Spleen (tissue), 11 donors: ENCODE measurements around the gene NFS1. TPM values are rescaled to one million over a fixed set of nuclear protein-coding genes. Genes with fewer than 3 reads are reported as not detected.

Source experiments
- DNase-seq: peaks from one replicate; pipeline ENCODE4 v3.0.0-alpha.2; 2020
- H3K27ac ChIP-seq, 8 donors: fragments of 200-600 bp; sonication (generic) in 7 of 8; 1 replicate in 4 of 8; 2 replicates in 4 of 8; pipeline versions ENCODE4 v1.5.0 to v1.8.0; 2016 to 2021; ENCODE audit warnings: inconsistent platforms in 4 of 8, mild to moderate bottlenecking in 4 of 8, moderate library complexity in 1 of 8
- H3K27me3 ChIP-seq, 7 donors: fragments of 200-600 bp; sonication (generic) in 6 of 7; replicated peaks in 1 of 7; 1 replicate in 4 of 7; 2 replicates in 3 of 7; pipeline versions ENCODE4 v1.5.0 to v1.8.0; 2016 to 2021; ENCODE audit warnings: inconsistent platforms in 3 of 7, mild to moderate bottlenecking in 1 of 7
- H3K36me3 ChIP-seq, 6 donors: fragments of 200-600 bp; sonication (generic) in 5 of 6; 1 replicate in 4 of 6; 2 replicates in 2 of 6; pipeline versions ENCODE4 v1.5.0 to v1.8.0; 2016 to 2021; ENCODE audit warnings: inconsistent platforms in 2 of 6
- H3K4me1 ChIP-seq, 6 donors: fragments of 200-600 bp; sonication (generic) in 5 of 6; 1 replicate in 3 of 6; 2 replicates in 3 of 6; pipeline versions ENCODE4 v1.5.0 to v1.8.0; 2016 to 2021; ENCODE audit warnings: inconsistent platforms in 3 of 6
- H3K4me3 ChIP-seq, 8 donors: fragments of 200-600 bp; sonication (generic) in 7 of 8; 1 replicate in 4 of 8; 2 replicates in 4 of 8; pipeline versions ENCODE4 v1.5.0 to v1.8.0; 2016 to 2021; ENCODE audit warnings: inconsistent platforms in 4 of 8, mild to moderate bottlenecking in 4 of 8, moderate library complexity in 2 of 8
- H3K9me3 ChIP-seq, 8 donors: fragments of 200-600 bp; sonication (generic) in 7 of 8; 1 replicate in 4 of 8; 2 replicates in 4 of 8; pipeline versions ENCODE4 v1.5.0 to v1.8.0; 2016 to 2021; ENCODE audit warnings: inconsistent platforms in 4 of 8
- POLR2A ChIP-seq, 3 donors: fragments of 450-650 bp; IDR thresholded peaks; one replicate each; pipeline ENCODE4 v1.5.1; 2017; ENCODE audit warnings: antibody characterized with exemption in 3 of 3, mild to moderate bottlenecking in 1 of 3
- POLR2AphosphoS5 ChIP-seq, 3 donors: sonication (generic); formaldehyde crosslinking; IDR thresholded peaks; one replicate each; pipeline ENCODE4 v1.5.1; 2017; ENCODE audit warnings: antibody characterized with exemption in 3 of 3
- WGBS, 5 donors: extraction: QIAGEN DNeasy Blood & Tissue Kit in 3 of 5; methylation state at CpG; one replicate each; pipeline versions ENCODE4 v1.1.5 to v1.1.7; 2013 to 2018; 5-methylcytosine and 5-hydroxymethylcytosine counted together
- intact Hi-C: fragments of 100-400 bp; cut with DNase I; formaldehyde crosslinking; loops from one replicate; pipeline ENCODE4 v1.15.0; 2023; ENCODE audit warnings: low total_unique reads
- polyA plus RNA-seq, 3 donors: library from polyadenylated mRNA; stranded (reverse); fragments of 200-250 nt; gene quantifications; one replicate each; pipeline ENCODE4 v1.2.1, GENCODE V29; 2013
- total RNA-seq, 7 donors: library from RNA; depleted of rRNA in 3 of 7; stranded (reverse); fragments of >200 nt in 3 of 7; fragmentation: NEBNext Ultra II Directional in 4 of 7; extraction: Animal tissue kit (Norgen Biotek cat#: 25700) in 4 of 7; gene quantifications; one replicate each; pipeline versions ENCODE4 v1.1.0 to v1.2.1, GENCODE V29; 2016 to 2021
- TF ChIP-seq, protein P1 (sequence below), 11 experiments: fragments of 200-600 bp in 7 of 11; fragments of 450-650 bp in 4 of 11; sonication (generic) in 4 of 11; IDR thresholded peaks in 8 of 11; conservative IDR thresholded peaks in 3 of 11; 1 replicate in 7 of 11; 2 replicates in 4 of 11; pipeline versions ENCODE4 v1.4.0 to v1.8.0; 2016 to 2021; ENCODE audit warnings: antibody characterized with exemption in 11 of 11, inconsistent platforms in 4 of 11, mild to moderate bottlenecking in 1 of 11
- donor health status: healthy with polysubstance abuse.
- donor health status: DM: no; HTN: no; CAD: no; lungs with moderate emphysema.
- donor health status: DM: no; HTN: no; CAD: no.
- donor health status: Bipolar disorder and iron deficiency.
- donor health status: healthy.
- donor health status: DM: no; HTN: no; CAD: no.
- donor health status: DM: yes; HTN: yes; CAD: no.

Gene NFS1
- total and polyA plus RNA-seq, 10 donors: 21.3 to 40.8 (median 25.7) TPM

DNA sequence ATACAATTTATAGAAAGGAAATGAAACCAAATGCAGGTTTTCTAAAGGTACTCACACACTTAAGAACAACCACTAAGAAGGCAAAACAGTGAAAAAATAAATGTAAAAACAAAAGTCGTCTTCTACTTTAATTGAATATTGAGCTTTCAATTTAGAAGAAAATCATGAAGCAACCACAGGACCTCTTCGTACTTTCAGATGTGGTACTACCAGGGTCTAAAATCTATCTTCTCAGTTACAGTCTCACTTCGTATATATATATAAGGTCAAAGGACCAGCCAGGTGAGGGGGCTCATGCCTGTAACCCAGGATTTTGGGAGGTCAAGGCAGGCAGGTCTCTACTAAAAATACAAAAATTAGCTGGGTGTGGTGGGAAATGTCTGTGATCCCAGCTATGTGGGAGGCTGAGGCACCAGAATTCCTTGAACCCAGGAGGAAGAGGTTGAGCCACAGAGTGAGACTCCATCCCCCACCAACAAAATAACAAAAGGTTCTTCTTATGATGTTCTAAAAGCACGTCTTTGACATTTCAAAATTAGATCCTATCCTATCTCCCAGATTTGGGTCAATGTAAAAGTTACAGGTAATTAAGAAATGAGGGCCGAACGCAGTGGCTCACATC, 12.5 kb upstream of the NFS1 start:
- Histone ChIP-seq H3K4me3 (no peak overlapping the region), H3K27ac (peak overlapping the region in 1 of 8 donors; percentile 41), H3K27me3 (no peaks in the 10 kb centered on the region), H3K36me3 (peaks cover 6 to 100% (median 91%) of the 10 kb centered on the region in 6 donors), H3K9me3 (no peaks in the 10 kb centered on the region), H3K4me1 (peaks cover 16 to 96% (median 50%) of the 10 kb centered on the region in 6 donors)
- 69 to 80% (median 78%) methylated on average over 6 of the region's 6 CpGs for WGBS, 5 donors
- DNase-seq: no peak
- TF ChIP-seq POLR2AphosphoS5 (IDR thresholded peaks at IDR 0.05) (peak in 1 of 3 donors; percentile 10), POLR2A (IDR thresholded peaks at IDR 0.05) (no peak)
- TF ChIP-seq, protein P1, sequence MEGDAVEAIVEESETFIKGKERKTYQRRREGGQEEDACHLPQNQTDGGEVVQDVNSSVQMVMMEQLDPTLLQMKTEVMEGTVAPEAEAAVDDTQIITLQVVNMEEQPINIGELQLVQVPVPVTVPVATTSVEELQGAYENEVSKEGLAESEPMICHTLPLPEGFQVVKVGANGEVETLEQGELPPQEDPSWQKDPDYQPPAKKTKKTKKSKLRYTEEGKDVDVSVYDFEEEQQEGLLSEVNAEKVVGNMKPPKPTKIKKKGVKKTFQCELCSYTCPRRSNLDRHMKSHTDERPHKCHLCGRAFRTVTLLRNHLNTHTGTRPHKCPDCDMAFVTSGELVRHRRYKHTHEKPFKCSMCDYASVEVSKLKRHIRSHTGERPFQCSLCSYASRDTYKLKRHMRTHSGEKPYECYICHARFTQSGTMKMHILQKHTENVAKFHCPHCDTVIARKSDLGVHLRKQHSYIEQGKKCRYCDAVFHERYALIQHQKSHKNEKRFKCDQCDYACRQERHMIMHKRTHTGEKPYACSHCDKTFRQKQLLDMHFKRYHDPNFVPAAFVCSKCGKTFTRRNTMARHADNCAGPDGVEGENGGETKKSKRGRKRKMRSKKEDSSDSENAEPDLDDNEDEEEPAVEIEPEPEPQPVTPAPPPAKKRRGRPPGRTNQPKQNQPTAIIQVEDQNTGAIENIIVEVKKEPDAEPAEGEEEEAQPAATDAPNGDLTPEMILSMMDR (IDR thresholded peaks at IDR 0.05 in 8 of 11, conservative IDR thresholded peaks at IDR 0.05 in 3 of 11): no peak
- intact Hi-C loops: no loop called here

DNA sequence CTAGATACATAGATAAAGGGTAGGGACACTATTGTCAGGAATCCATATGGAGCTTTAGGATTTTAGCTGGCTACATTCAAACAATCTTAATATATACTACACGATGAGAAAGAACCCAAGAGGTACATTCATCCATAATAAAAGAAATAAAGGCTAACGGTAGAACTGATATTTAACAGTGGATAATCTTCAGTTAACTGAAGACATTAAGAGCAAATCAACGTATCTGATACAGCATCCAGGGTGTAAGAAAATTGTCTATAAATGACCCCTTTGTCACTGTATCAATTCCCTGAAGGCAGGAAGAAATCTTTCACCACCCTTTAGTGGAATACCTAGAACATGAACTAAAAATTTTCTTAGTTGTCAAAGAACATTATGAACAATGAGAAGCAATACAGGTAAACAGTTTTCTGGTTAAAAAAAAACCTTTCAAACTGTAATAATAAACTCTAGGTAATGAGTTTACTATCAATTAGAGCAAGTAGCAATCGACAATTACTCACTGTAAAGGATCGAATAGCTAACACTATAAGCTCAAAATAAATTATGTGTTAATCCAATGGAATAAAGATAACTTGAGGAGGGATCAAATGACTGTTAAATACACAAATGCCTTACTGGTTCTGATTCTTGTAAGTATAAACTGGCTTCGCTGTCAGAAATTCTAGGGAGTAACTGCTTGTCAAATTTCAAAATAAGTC, 11.9 kb upstream of the NFS1 start:
- no peaks in the 10 kb centered on the region for H3K9me3 ChIP-seq
- H3K36me3 ChIP-seq: peaks cover 6 to 100% (median 91%) of the 10 kb centered on the region in 6 donors
- TF ChIP-seq POLR2AphosphoS5 (IDR thresholded peaks at IDR 0.05) (no peak), POLR2A (IDR thresholded peaks at IDR 0.05) (no peak)
- TF ChIP-seq, protein P1 (IDR thresholded peaks at IDR 0.05 in 8 of 11, conservative IDR thresholded peaks at IDR 0.05 in 3 of 11): no peak
- peak overlapping the region in 1 of 8 donors; percentile 41 for H3K27ac ChIP-seq
- no peak overlapping the region for H3K4me3 ChIP-seq
- peaks cover 16 to 95% (median 50%) of the 10 kb centered on the region in 6 donors for H3K4me1 ChIP-seq
- 73 to 88% (median 82%) methylated on average over 6 of the region's 6 CpGs for WGBS, 5 donors
- no peak for DNase-seq
- H3K27me3 ChIP-seq: no peaks in the 10 kb centered on the region
- intact Hi-C loops: no loop called here

DNA sequence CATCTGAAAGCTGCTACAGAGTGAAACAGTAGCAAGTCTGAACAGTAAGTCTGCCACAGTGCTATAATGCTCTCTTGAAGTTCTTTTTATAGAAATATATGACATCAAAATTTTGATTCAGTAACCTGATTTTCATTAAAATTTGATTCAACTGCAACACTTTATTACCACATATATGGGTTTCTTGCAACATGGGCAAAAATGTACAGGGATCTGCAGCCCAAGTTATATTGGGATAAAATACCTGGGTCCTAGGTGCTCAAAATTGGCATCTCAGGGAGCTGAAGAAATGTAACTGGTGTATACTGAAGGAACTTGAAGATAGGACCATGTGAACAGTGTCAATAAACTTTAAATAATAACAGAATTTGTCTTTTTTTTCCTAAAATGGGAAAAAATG, 10.9 kb upstream of the NFS1 start:
- peaks cover 16 to 85% (median 46%) of the 10 kb centered on the region in 6 donors for H3K4me1 ChIP-seq
- no peaks in the 10 kb centered on the region for H3K27me3 ChIP-seq
- no peak overlapping the region for H3K27ac ChIP-seq
- intact Hi-C loops: no loop called here
- TF ChIP-seq, protein P1 (IDR thresholded peaks at IDR 0.05 in 8 of 11, conservative IDR thresholded peaks at IDR 0.05 in 3 of 11): no peak
- DNase-seq: no peak
- H3K9me3 ChIP-seq: no peaks in the 10 kb centered on the region
- H3K36me3 ChIP-seq: peaks cover 5 to 100% (median 91%) of the 10 kb centered on the region in 6 donors
- no peak overlapping the region for H3K4me3 ChIP-seq

DNA sequence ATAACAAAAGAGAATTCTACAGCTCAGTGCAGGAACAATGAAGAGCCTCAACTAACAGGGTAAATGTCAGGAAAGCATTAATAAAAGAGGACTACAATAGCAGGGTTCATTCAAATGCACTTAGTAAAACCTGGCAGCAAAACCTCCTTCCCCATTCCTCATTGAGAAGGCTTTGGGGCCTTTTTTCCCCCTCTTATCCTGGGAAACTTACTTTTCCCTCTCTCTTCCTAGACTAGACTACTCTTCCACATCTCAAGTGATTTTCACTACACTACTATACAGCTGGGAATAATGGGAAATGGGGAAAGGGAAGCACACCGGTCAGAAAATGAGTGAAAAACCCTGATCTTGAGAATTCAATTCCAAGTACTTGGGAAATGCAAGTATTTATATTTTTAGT, 10.1 kb upstream of the NFS1 start:
- Histone ChIP-seq H3K9me3 (no peaks in the 10 kb centered on the region), H3K4me3 (no peak overlapping the region), H3K36me3 (peaks cover 9 to 100% (median 91%) of the 10 kb centered on the region in 6 donors), H3K27me3 (no peaks in the 10 kb centered on the region), H3K27ac (peak overlapping the region in 1 of 8 donors; percentile 4), H3K4me1 (peaks cover 16 to 85% (median 50%) of the 10 kb centered on the region in 6 donors)
- TF ChIP-seq, protein P1 (IDR thresholded peaks at IDR 0.05 in 8 of 11, conservative IDR thresholded peaks at IDR 0.05 in 3 of 11): no peak
- TF ChIP-seq POLR2AphosphoS5 (IDR thresholded peaks at IDR 0.05): peak in 1 of 3 donors; percentile 29
- DNase-seq: no peak
- 77 to 90% (median 83%) methylated on average over 1 of the region's 1 CpG for WGBS, 5 donors
- intact Hi-C loops: no loop called here
